ENCODE data around the gene PRKG1.
"Not testable (repeated sequence)": the region's sequence is repeated elsewhere in the genome, so short reads cannot be mapped to it uniquely, and the experiment has no call there.

PRKG1 gene

GRCh38 chr10:51445588-51445987, 371.3 kb downstream of the PRKG1 start:
- no peak for DNase-seq

- no peak for DNase-seq
Observed at GRCh38 chr10:51447119-51447518, 372.8 kb downstream of the PRKG1 start.

GRCh38 chr10:51455762-51456161, 381.5 kb downstream of the PRKG1 start:
- not testable (repeated sequence) for DNase-seq

GRCh38 chr10:51459476-51459875, 385.2 kb downstream of the PRKG1 start:
- DNase-seq, result no peak

GRCh38 chr10:51462076-51462779, 387.9 kb downstream of the PRKG1 start:
- DNase-seq, result no peak

GRCh38 chr10:51468424-51468823, 394.1 kb downstream of the PRKG1 start:
- no peak for DNase-seq

GRCh38 chr10:51469686-51470085, 395.4 kb downstream of the PRKG1 start:
- no peak for DNase-seq

- no peak for DNase-seq
Observed at GRCh38 chr10:51471271-51471670, 397.0 kb downstream of the PRKG1 start.

GRCh38 chr10:51472154-51472553, 397.9 kb downstream of the PRKG1 start:
- DNase-seq, result no peak

- DNase-seq, result no peak
Observed at GRCh38 chr10:51479711-51480110, 405.4 kb downstream of the PRKG1 start.

GRCh38 chr10:51485668-51486067, 411.4 kb downstream of the PRKG1 start:
- DNase-seq, result no peak

- no peak for DNase-seq
Observed at GRCh38 chr10:51487576-51487975, 413.3 kb downstream of the PRKG1 start.

GRCh38 chr10:51488766-51489408, 414.6 kb downstream of the PRKG1 start:
- DNase-seq, result no peak

- no peak for DNase-seq
Observed at GRCh38 chr10:51498424-51498823, 424.1 kb downstream of the PRKG1 start.

- no peak for DNase-seq
Observed at GRCh38 chr10:51501396-51501795, 427.1 kb downstream of the PRKG1 start.

- no peak for DNase-seq
Observed at GRCh38 chr10:51502124-51502523, 427.8 kb downstream of the PRKG1 start.

- DNase-seq, result no peak
Observed at GRCh38 chr10:51503378-51503777, 429.1 kb downstream of the PRKG1 start.

GRCh38 chr10:51507476-51507875, 433.2 kb downstream of the PRKG1 start:
- no peak for DNase-seq

- no peak for DNase-seq
Observed at GRCh38 chr10:51508156-51508555, 433.9 kb downstream of the PRKG1 start.

- DNase-seq, result no peak
Observed at GRCh38 chr10:51510231-51510630, 435.9 kb downstream of the PRKG1 start.

GRCh38 chr10:51521605-51522004, 447.3 kb downstream of the PRKG1 start:
- DNase-seq, result no peak

- no peak for DNase-seq
Observed at GRCh38 chr10:51522858-51523257, 448.6 kb downstream of the PRKG1 start.

GRCh38 chr10:51523440-51523839, 449.2 kb downstream of the PRKG1 start:
- DNase-seq, result no peak

GRCh38 chr10:51524041-51524440, 449.8 kb downstream of the PRKG1 start:
- no peak for DNase-seq
